NCI-H69 (cell line): ENCODE data around the gene PGBD2.
"Not testable (repeated sequence)": the region's sequence is repeated elsewhere in the genome, so short reads cannot be mapped to it uniquely, and the experiment has no call there.

ENCODE experiments used
- DNase-seq: peaks from one replicate; lab custom pipeline; 2025; lab: John Stamatoyannopoulos, UW

PGBD2 gene

DNA sequence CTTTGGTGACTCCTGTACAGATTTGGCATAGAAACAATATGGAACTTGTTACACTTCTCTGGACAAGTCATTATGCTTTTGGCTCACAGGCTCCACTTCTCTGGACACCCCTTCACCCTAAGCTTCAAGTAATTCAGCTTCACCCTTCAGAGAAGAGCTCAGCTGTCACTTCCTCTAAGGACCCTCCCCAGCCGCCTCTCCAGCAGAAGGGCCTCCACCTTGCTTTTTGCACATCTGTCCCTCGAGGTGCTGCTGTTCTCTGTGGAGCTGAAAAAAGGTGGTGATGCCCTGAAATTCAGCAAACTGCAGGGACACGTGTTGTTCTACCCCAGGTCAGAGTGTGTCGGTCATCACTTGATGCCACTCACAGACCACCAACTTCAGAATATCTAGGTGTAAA lies 19.8 kb downstream of the PGBD2 start:
- DNase-seq: not testable (repeated sequence)

GRCh38 chr1:248926401-248927182 lies 20.6 kb downstream of the PGBD2 start:
- DNase-seq: no peak

- DNase-seq: not testable (repeated sequence)
Observed at GRCh38 chr1:248927283-248927682, 21.2 kb downstream of the PGBD2 start.

DNA sequence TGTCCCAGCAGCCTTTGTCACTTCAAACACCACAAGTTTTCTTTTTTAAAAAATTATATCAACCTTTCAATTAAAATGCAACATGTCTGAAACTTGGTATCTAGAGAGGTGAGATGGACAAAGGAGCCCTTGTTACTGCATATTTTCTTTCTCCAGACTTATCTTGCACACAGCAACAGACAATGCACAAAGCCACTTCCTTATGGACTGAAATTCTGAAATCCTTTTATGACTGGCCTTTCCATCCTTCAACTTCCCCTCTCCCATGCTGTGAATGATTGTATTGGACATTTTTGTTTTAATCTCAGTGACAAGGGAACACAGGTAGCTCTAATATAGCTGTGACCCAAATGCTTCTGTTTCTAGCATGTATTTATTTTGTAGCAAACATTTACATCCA lies 22.1 kb downstream of the PGBD2 start:
- not testable (repeated sequence) for DNase-seq

DNA sequence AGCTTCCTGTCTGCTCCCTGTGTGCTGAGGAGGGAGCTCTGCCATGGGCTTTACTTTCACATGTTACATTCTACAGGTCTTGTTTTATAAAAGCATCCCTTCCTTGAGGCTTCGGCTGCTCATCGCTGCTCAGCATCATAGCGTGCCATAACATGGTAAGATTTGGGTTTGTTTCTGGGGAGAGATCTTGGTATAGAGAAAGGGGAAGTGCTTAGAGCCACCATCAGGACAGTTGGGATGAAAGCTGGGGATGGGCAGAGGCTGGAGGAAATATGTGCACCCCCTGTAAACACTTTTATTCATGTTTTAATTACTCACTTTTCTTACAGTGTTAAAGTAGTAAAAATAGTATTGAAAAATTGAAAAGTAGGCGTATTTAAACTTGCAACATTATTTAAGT lies 24.0 kb downstream of the PGBD2 start:
- DNase-seq: not testable (repeated sequence)

GRCh38 chr1:248938173-248938809 lies 32.3 kb downstream of the PGBD2 start:
- not testable (repeated sequence) for DNase-seq

DNA sequence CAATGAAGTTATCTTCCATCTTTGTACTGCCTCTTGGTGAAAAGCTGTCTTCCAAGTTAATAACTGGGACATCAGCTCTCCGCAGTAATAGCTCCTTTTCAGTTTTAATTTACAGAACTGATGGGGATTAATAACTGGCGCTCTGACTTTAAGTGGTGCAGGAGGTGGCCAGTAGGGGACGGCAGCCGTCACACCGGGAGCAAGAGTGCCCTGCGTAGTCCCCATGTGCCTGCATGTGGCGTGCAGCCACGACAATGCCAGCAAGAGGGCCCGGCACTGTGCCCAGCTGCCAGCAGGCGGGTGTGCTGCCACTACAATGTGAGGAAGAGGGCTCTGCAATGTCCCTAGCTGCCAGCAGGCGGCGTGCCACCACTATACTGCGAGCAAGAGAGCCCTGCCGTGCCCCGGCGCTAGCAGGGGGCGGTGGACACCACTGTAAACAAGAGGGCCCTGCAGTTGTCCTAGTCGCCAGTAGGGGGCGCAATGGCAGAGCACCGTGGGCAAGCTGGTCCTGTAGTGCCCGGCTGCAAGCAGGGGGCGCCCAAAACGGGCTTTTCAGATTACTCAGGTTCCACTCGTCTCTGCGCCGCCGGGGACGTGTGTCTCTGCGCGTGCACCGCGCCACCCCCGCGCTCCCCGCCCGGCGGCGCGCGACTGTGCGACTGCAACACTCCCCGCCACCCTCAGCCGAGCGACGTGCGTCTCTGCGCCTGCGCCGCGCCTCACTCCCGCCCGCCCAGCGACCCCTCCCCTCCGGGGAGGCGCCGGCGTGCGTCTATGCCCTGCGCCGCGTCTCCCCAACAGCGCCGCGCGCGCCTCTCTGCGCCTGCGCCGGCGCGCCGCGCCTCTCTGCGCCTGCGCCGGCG lies 38.3 kb downstream of the PGBD2 start:
- DNase-seq: not testable (repeated sequence)

DNA sequence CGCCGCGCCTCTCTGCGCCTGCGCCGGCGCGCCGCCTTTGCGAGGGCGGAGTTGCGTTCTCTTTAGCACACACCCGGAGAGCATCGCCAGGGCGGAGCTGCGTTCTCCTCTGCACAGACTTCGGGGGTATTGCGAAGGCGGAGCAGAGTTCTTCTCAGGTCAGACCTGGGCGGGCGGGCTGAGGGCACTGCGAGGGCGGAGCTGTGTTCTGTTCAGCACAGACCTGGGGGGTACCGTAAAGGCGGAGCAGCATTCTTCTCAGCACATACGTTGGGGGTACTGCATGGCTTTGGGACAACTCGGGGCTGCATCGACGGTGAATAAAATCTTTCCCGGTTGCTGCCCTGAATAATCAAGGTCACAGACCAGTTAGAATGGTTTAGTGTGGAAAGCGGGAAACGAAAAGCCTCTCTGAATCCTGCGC lies 39.0 kb downstream of the PGBD2 start:
- not testable (repeated sequence) for DNase-seq

GRCh38 chr1:248945453-248945852 lies 39.4 kb downstream of the PGBD2 start:
- not testable (repeated sequence) for DNase-seq

- not testable (repeated sequence) for DNase-seq
Observed at GRCh38 chr1:248945856-248946416, 39.9 kb downstream of the PGBD2 start.
